ENCODE data around the gene SENP5. TPM values are rescaled to one million over a fixed set of nuclear protein-coding genes. Genes with fewer than 3 reads are reported as not detected.

SENP5 gene
- total RNA-seq, 1 donor from 2014 or later = 44.5 TPM

GRCh38 chr3:196886144-196886543, 18.4 kb downstream of the SENP5 start:
- DNase-seq (ENCODE audit: low read depth, low spot score) = no peak

GRCh38 chr3:196889844-196890708, 22.4 kb downstream of the SENP5 start:
- no peak for DNase-seq (ENCODE audit: low read depth, low spot score)

GRCh38 chr3:196894557-196895295, 27.0 kb downstream of the SENP5 start:
- DNase-seq (ENCODE audit: low read depth, low spot score) = no peak

GRCh38 chr3:196896229-196896628, 28.5 kb downstream of the SENP5 start:
- no peak for DNase-seq (ENCODE audit: low read depth, low spot score)

GRCh38 chr3:196901768-196902167, 34.0 kb downstream of the SENP5 start:
- no peak for DNase-seq (ENCODE audit: low read depth, low spot score)

- no peak for DNase-seq (ENCODE audit: low read depth, low spot score)
Observed at GRCh38 chr3:196902296-196902695, 34.6 kb downstream of the SENP5 start.

- no peak for DNase-seq (ENCODE audit: low read depth, low spot score)
Observed at GRCh38 chr3:196903740-196904139, 36.0 kb downstream of the SENP5 start.

- no peak for DNase-seq (ENCODE audit: low read depth, low spot score)
Observed at GRCh38 chr3:196914866-196915265, 47.1 kb downstream of the SENP5 start.

- DNase-seq (ENCODE audit: low read depth, low spot score) = no peak
Observed at GRCh38 chr3:196915375-196915774, 47.7 kb downstream of the SENP5 start.

GRCh38 chr3:196916221-196916620, 48.5 kb downstream of the SENP5 start:
- no peak for DNase-seq (ENCODE audit: low read depth, low spot score)

GRCh38 chr3:196916995-196917394, 49.3 kb downstream of the SENP5 start:
- DNase-seq (ENCODE audit: low read depth, low spot score) = no peak

GRCh38 chr3:196918968-196919367, 51.2 kb downstream of the SENP5 start:
- no peak for DNase-seq (ENCODE audit: low read depth, low spot score)

- no peak for DNase-seq (ENCODE audit: low read depth, low spot score)
Observed at GRCh38 chr3:196920733-196921132, 53.0 kb downstream of the SENP5 start.

GRCh38 chr3:196927571-196928453, 60.1 kb downstream of the SENP5 start:
- DNase-seq (ENCODE audit: low read depth, low spot score) = no peak

- no peak for DNase-seq (ENCODE audit: low read depth, low spot score)
Observed at GRCh38 chr3:196931157-196931556, 63.4 kb downstream of the SENP5 start.

GRCh38 chr3:196931828-196932587, 64.3 kb downstream of the SENP5 start:
- DNase-seq (ENCODE audit: low read depth, low spot score) = no peak

GRCh38 chr3:196932600-196932999, 64.9 kb downstream of the SENP5 start:
- DNase-seq (ENCODE audit: low read depth, low spot score) = no peak

GRCh38 chr3:196936288-196936687, 68.6 kb downstream of the SENP5 start:
- no peak for DNase-seq (ENCODE audit: low read depth, low spot score)

GRCh38 chr3:196938124-196938523, 70.4 kb downstream of the SENP5 start:
- no peak for DNase-seq (ENCODE audit: low read depth, low spot score)

GRCh38 chr3:196938576-196938975, 70.9 kb downstream of the SENP5 start:
- no peak for DNase-seq (ENCODE audit: low read depth, low spot score)

GRCh38 chr3:196941729-196942225, 74.1 kb downstream of the SENP5 start:
- DNase-seq (ENCODE audit: low read depth, low spot score) = no peak
